CD4-positive, alpha-beta T cell treated with Interleukin-6 for 4 hours (primary cell): ENCODE measurements around the gene DHODH.
"Not testable (repeated sequence)": the region's sequence is repeated elsewhere in the genome, so short reads cannot be mapped to it uniquely, and the experiment has no call there.

Experiments
- DNase-seq: peaks from one replicate; pipeline ENCODE4 v3.0.0-alpha.2; 2020; ENCODE audit warnings: mixed read lengths

The DHODH gene

GRCh38 chr16:72008424-72009216 lies at the start of gene DHODH:
TSS of gene DHODH (plus strand) at chr16:72008744. CDS start at chr16:72008765, 21 bp downstream.
- DNase-seq, result peak; percentile 98

DNA sequence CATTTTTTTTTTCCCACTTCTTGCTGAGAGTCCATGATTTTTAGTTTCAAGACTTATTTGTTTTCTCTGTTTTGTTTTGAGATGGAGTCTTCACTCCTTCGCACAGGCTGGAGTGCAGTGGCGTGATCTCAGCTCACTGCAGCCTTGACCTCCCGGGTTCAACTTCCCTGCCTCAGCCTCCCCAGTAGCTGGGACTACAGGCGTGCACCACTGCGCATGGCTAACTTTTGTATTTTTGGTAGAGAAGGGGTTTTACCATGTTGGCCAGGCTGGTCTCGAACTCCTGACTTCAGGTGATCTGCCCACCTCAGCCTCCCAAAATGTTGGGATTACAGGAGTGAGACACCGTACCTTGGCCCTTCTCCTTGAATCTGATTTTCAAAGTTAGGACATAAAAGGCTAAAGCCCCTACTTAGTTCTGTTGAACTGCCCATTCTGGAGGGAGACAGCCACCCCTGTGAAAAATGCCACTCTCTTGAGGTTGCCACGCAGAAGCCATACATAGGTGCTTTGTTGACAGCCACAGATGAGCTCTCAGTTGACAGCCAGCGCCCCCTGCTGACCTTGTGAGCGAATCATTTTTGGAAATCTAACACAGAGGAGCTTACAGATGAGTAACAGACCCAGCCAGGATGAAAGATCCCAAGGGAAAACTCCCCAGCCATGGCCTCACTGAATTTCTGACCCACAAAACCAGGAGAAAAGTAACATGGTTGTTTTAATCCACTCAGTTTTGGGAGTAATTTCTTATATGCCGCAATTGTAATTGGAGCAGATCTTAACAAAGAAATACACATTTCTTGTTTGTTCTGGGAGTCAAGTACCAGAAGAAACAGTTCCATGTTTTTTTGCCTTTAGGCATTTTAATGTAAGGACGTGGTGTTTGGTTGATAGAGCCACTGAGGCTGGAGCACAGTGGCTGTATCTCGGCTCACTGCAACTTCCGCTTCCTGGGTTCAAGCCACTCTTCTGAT lies 47.2 kb upstream of the DHODH start:
- peak; percentile 87 for DNase-seq

GRCh38 chr16:71963125-71963875 lies 45.2 kb upstream of the DHODH start:
- DNase-seq, result no peak

DNA sequence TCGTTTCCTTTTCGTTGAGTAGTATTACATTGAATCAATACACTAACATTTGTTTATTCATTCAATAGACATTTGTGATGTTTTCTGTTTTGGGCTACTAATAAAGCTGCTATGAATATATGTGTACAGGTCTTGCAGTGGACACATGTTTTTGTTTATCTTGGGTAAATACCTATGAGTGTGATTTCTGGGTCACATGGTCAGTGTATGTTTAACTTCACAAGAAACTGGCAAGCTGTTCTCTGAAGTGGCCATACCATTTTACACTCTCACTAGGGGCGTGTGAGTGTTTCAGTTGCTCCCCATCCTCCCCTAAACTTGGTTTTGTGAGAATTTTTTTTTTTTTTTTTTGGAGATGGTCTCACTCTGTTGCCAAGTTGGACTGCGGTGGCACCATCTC lies 43.3 kb upstream of the DHODH start:
- DNase-seq, result no peak

GRCh38 chr16:71966932-71967331 lies 41.6 kb upstream of the DHODH start:
- no peak for DNase-seq

DNA sequence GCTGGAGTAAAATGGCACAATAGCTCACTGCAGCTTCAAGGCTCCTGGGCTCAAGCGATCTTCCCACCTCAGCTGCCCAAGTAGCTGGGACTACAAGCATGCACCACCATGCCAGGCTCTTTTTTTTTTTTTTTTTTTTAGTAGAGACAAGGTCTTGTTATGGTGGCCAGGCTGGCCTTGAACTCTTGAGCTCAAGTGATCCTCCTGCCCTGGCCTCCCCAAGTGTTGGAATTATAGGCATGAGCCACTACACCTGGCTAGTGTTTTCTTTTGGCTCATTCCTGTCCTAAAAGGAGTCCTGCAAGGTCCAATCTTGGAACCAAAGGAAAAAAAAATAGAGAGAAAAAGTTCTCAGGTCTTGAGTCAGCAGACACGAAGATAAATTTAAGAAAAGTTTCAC lies 39.2 kb upstream of the DHODH start:
- no peak for DNase-seq

DNA sequence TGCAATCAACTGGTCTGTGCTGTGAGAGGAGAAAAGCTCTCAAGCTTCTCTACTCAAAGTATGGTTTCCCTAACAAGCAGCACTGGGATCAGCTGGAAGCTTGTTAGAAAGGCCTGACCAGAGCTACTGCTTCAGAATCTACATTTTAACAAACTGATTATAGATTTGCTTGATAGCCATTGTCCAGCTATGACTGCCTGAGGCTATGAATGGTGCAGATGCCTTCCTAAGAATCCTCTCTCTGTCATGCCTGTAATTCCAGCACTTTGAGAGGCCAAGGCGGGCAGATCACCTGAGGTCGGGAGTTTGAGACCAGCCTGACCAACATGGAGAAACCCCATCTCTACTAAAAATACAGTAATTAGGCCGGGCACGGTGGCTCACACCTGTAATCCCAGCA lies 37.0 kb upstream of the DHODH start:
- DNase-seq, result no peak

DNA sequence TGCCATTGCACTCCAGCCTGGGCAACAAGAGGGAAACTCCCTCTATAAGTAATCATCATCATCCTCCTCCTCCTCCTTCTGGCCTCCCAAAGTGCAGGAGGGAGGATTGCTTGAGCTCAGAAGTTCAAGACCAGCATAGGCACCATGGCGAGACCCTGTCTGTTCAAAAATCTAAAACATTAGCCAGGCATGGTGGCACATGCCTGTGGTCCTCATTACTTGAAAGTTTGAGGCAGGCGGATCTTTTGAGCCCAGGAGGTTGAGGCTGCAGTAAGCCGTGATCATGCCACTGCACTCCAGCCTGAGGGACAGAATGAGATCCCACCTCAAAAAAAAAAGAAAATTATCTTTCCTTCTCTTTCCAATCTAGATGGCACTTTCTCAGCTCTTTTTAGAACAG lies 36.2 kb upstream of the DHODH start:
- no peak for DNase-seq

DNA sequence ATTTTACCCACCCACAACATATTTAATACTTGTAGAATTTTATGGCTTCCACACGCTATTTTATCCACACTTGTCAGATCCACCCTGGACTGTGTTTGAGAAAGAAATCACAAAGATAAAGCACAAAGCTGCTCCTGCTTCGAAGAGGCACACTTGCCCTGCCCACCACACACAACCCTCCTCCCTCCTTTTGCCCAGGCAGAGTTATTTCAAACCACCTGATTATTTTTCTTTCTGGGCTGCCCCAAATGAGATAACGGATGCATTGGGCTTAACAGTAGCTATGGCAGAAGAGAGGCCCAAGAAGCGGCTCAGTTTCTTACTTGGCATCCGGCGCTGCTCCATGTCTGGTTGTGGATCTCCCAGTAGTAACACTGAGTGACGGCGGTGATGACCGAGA lies 35.5 kb upstream of the DHODH start:
- no peak for DNase-seq

GRCh38 chr16:71974068-71974818 lies 34.3 kb upstream of the DHODH start:
- DNase-seq, result no peak

- no peak for DNase-seq
Measured at GRCh38 chr16:71985262-71985974, 23.1 kb upstream of the DHODH start.

DNA sequence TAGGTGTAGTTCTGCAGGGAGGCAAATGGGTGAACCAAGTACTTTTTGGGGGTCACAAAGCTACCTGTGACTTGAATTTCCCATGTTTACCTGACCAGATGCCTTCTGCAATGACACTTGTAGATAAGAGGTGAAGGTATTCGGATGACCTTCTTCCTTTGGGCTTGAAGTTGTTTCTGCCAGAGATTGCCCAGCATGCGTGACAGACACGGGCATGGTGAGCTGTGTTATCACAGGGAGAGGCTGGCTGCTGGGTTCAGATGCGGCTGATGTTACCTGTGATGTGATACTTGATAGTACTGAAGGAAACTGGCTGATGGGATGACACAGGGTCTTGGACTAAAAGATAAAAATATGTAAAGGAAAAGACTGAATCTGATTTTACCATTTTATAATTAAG lies 22.4 kb upstream of the DHODH start:
- DNase-seq, result no peak

- DNase-seq, result no peak
Measured at GRCh38 chr16:71995038-71995437, 13.5 kb upstream of the DHODH start.

- not testable (repeated sequence) for DNase-seq
Measured at GRCh38 chr16:71997578-71997977, 11.0 kb upstream of the DHODH start.

- DNase-seq, result no peak
Measured at GRCh38 chr16:72001180-72001874, 7.2 kb upstream of the DHODH start.

DNA sequence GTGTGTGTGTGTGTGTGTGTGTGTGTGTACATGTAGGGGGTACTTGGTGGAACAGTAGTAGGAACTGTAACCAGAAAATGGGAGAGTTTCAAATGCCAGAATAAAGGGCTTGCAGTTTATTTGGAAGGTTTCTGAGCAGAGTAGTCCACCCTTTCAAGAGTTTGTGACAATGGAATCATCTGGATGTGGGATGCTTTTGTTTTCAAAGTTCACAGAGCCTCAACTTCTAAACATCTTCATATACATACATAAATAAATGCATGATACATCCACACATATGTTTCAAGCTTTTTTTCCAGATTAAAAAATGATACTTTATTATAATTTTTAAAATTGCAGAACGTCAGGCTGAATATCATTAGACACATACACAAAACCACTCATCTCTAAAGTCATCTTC lies 5.9 kb upstream of the DHODH start:
- no peak for DNase-seq

GRCh38 chr16:72008065-72008423 lies 500 bp upstream of the DHODH start:
- DNase-seq, result not testable (repeated sequence)

- no peak for DNase-seq
Measured at GRCh38 chr16:72009779-72010178, 1.2 kb downstream of the DHODH start.

GRCh38 chr16:72012607-72013006 lies 4.1 kb downstream of the DHODH start:
- no peak for DNase-seq

- DNase-seq, result no peak
Measured at GRCh38 chr16:72013389-72013788, 4.8 kb downstream of the DHODH start.
